HG03097 (cell line): Measurements from ENCODE around the gene C1QC.

Experiments
- ATAC-seq: cut with Tn5 transposase; IDR thresholded peaks from one replicate; pipeline ENCODE4 v1.9.1; 2021; ENCODE audit not compliant: unreplicated experiment, low FRiP score

Gene C1QC

DNA sequence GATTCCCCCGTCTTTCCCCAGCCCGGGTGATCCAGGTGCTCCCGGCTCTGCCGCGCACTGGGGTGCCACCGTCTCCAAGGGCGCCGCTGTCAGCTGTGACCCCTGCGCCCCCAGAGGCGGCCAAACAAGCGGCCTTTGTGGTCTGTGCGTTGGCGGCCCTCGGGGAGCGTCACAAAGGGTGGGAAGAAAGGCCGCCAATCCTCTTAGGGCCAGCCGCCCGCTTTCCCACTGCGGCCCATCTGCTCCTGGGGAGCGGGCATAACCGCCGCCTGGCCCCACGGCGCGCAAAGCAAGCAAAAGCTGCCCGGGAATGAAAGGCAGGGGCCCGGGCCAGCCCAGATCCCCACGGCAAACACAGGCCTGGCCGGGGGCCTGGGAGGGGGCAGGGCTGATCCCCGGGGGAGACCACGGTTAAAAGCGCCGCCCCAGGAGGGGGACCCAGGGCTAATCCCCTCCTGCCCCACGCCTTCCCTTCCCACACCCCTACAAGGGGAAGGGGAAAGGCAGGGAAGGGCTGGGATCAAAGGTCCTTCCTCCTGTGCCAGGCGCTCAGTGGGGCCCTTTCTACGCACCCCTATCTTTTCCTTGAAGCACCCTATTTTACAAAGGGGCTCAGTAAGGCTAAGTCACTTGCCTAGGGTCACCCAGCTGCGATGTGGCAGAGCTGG, 33.6 kb downstream of the C1QC start:
- no peak for ATAC-seq

DNA sequence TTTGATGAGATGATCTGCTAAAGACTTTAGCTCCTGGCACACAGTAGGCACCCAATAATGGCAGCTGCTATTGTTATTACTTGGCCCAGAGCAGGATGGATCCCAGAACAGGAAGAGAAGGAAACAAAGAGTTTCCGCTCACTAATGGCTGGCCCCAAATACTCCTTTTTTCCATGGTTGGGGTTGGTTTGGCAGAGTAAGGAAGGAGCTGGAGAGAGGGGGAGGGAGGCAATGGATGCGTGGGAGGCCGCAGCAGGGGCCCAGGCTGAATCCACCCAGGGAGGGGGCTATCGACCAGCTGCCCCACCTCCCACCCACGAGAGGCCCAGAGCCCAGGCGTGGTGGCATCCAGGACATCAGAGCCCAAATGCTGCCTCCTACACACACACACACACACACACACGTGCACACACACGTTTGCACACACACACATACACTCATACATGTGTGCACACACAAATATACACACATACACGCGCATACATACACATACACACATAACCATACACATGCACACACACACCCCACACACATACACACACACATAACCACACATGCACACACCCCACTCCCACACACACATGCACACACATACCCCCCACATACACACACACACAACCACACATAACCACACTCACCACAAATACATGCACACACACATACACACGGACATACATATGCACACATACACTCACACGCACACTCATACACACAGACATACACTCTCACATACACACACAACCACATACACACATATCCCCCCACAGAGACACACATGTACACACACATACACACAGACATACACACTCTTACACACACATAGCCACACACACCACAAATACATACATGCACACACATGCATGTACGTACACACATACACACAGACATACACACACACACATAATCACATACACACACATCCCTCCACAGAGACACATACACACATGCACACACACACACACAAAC, 34.8 kb downstream of the C1QC start:
- no peak for ATAC-seq

DNA sequence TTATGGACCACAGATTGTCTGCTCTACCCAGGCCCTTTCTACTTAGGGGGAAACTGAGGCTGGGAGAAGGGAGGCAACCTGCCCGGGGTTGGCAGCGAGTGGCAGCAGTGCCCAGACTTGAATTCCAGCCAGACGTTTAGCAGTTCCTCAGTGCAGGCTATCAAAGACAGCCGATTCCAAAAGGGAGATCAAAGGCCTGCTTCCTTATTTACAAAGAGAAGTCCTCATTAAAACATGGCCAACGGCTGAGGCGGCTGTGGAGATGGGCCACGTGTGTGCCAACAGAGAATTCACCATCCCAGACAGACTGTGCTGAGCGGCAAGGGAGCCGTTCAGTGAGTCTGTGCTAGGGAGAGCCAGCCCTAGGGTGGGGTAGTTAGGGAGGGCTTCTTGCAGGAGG, 37.3 kb downstream of the C1QC start:
- ATAC-seq = no peak

DNA sequence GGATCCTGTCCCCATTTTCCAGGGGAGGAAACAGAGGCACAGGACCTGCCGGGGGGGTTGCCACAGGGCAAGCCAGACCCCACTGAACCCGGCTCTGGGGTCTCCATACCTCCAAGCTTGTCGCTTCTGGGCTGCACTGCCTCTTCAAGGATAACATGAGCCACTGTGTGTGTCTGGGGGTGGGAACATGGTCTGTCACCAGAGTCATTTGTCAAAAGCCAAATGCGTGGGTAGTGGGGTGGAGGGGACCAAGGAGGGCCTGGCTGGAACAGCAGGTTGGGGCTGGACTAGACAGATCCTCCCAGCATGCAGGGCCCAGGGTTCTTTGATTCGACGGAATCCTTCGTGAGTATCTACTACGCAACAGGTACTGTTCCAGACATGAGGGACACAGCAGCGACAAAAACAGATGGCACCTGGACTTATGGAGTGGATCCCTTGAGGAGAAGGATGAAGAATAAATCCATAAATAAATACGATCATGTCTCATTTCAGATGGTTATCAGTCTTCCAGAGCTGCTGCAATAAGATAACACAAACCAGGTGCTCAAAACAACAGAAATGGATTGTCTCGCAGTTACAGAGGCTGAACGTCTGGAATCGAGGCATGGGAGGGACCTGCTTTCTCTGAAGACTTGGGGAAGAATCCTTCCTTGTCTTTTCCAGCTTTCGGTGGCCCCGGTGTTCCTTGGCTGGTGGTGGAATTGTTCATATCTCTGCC, 38.3 kb downstream of the C1QC start:
- ATAC-seq = no peak

DNA sequence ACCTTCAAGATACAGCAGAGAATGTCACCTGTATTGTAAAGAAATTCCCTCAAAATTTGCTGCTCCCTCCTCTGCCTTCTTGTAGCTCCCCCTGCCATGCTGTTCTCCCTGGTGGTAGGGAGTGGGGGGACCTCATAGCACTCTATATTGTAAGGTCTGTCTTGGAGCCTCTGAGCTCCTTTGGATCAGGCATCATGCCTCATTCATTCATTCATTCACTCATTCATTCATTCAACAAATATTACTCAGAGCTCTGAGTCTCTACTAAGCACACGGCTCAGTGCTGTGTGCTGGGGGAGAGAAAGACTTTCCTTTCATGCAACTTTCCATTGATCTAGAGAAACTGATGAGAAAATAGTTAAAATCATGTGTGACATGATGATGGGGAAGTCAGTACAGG, 40.1 kb downstream of the C1QC start:
- no peak for ATAC-seq

DNA sequence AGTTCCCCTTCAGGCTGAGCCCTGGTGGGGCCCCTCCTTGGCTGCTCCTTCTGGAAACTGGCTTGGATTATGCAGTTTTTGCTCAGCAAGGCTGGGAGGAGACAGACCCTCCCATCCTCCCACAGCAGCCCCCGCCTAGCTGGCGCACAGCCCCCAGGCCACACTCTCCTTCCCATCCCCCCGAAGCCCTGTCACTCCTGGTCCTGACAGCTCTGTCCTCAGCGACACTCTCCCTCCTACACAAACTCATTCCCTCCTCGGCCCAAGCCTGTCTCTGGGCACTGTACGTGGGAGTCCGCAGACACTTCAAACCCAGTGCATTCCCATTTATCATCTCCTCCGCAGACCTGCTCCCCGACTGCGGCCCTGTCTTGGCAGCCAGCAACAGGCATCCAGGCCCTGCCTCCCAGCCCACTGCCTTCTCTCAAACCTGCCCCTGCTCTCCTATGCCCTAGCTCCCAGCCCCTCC, 42.2 kb downstream of the C1QC start:
- ATAC-seq = no peak

DNA sequence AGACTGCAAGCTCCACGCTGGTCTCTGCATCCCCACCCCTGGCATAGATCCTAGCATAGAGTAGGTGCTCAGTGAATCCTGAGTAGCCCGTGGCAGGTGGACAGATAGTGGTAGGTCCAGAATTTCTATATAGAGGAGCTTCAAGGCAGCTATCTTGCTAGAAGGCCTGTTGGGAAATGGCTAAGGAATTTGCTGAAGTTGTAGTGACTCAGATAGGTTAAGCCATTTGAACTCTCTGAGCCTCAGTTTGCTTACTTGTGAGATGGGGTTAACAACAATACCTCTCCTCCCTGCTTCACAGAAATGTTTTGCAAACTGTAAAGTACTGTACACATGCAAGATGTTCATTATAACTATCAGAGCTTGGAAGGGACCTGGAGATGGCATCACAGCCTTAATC, 43.8 kb downstream of the C1QC start:
- ATAC-seq = no peak

DNA sequence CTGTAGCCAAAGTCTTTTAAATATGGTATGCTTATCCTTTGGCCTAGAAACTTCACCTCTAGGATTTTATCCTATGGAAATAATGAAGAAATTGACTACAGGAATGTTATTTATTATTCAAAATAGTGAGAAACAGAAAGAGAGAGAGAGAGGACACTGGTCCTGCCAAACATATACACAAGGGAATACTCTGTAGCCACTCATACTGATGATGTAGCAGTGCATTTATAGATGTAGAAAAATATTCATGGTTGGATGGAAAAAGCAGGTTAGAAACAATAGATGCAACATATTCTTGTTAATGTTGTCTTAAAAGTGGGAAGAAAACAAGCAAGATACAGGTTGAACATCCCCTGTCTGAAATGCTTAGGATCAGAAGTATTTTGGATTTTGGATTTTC, 45.0 kb downstream of the C1QC start:
- ATAC-seq = no peak

DNA sequence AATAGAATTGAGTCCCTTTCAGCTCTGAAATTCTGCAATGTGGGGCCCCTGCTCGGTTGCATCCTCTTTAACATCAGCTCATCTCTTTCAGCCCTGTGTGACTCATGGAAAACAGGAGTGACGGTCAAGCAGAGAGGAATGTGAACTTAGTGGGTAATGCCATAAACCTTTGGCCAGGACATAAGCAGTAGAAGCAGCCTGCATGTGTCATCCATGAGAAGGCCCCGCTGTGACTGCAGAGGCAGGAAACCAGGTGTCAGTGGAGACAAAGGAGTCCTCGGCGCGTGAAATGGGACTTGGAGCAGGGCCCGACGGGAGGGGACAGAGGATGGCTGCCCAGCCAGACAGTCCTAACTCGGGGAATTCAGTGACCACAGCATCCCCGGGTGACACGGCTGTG, 46.1 kb downstream of the C1QC start:
- ATAC-seq = no peak

DNA sequence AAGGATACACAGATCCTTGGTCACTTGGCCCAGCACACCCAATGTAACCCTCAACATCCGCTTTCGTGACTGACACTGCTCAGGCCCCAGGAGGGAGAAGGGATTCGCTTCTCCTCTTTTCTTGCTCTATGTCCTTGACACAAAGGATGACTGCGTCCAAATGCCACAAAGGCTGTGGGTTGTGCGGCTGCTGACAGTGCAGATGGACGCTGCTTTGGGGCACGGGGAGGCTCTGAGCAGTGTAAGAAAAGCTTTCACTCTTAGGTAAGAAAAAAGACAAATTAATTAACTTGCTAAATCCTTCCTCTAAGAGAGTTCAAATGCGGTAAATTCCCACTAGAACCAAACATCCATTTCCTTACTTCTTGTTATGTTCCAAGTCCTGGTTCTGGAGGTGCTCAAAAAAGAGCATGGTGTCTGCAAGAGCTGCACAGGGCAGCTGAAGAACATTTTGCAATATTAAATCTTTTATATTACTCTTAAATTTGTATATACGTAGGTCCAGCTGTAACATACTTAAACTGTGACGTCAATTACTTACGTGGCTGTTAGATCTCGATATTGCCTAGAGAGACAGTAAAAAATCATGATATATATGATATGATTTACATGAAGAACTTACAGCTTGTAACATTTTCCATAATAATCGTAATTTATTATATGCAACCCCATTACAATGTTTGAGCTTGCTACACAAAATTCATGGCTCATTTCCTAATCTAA, 47.8 kb downstream of the C1QC start:
- ATAC-seq = no peak

DNA sequence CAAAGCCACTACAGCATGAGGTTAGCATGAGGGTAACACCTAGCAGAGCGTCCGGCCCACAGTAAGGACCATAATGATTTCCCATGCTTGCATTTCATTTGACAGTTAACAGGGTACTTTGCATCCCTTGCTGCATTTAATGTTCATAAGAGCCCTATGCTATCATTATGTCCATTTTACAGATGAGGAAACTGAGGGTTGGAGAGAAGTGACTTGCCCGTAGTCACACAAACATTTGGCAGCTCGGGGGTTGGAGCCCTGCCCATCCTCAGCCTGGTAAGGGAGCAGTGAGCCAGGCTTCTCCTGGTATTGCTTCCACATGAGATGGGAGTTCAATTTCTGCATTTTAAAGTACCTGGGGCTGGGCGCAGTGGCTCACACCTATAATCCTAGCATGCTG, 50.7 kb downstream of the C1QC start:
- ATAC-seq = no peak

DNA sequence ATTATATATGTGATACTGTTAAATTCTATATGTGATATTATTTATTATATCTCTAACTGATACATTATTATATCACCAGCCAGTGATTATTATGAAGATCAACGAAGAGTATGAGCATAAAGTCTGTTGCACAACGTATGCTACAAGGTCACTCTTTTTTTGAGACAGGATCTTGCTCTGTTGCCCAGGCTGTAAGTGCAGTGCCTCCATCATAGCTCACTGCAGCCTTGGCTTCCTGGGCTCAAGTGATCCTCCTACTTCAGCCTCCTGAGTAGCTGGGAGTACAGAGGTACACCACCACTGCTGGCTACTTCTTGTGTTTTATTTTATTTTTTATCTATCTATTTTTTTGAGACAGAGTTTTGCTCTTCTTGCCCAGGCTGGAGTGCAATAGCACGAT, 53.2 kb downstream of the C1QC start:
- ATAC-seq = no peak
